ENCODE measurements around the gene NPB.

The NPB gene

GRCh38 chr17:81930142-81931125, 28.4 kb downstream of the NPB start:
- intact Hi-C loops (cut with DNase I) = no loop called here
- DNase-seq = no peak

DNA sequence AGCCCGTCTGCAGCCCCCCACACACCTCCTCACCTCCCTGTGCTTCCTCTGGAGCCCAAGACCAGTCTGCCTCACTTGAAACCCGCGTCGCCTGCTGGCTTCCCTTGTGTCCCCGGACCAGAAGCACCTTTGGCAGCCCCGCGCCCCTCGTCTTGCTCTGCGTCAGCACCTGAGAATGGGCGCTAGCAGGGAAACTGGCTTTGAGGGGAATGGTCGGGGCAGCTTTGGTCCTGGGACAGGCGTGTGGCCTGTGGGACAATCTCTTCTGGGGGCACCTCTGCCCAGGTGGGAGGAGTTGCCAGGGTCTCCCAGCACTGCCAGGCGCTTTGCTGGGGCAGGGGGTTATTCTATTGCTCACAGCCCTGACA, 29.1 kb downstream of the NPB start:
- intact Hi-C loops (cut with DNase I) = no loop called here
- DNase-seq = no peak

GRCh38 chr17:81931557-81932332, 29.7 kb downstream of the NPB start:
- no peak for DNase-seq
- intact Hi-C loops (cut with DNase I) = no loop called here

DNA sequence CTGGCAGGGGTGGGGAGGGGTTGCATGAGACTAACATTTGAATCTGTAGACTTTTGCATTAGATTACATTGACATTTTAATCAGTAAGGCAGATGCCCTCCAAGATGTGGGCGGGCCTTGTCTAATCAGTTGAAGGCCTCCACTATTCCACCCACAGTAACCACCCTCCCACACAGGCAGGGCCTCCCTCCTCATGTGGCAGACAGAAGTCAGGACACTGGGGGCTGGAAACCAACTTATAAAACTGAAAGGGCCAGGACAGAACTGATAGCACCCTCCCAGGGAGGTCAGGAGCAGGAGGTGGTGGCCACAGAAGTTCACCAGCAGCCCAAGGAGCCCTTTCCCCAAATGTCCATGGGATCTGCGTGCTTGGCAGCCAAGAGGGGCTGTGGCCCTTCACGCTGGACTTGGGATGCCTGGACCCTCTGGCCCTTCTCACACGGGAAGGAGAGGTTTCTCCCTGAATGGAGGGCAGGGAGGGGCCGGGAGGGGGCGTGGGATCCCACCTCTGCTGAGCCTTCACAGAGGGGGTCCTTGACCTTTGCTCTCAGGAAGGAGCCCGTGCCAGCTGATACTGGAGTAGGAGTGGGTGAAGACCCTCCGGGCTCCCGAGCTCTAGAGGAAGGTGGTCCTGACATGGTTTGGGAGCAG, 30.4 kb downstream of the NPB start:
- no peak for DNase-seq
- intact Hi-C loops (cut with DNase I) = no loop called here

- intact Hi-C loops (cut with DNase I) = no loop called here
- DNase-seq = peak in 2 of 42 donors; percentile 42 to 45
Measured at GRCh38 chr17:81933178-81933699, 31.2 kb downstream of the NPB start.

GRCh38 chr17:81934098-81934757, 32.2 kb downstream of the NPB start:
- DNase-seq = no peak
- intact Hi-C loops (cut with DNase I) = no loop called here

- peak in 24 of 42 donors; percentile 33 to 82 (median 58) for DNase-seq
Measured at GRCh38 chr17:81934850-81935708, 33.0 kb downstream of the NPB start.

DNA sequence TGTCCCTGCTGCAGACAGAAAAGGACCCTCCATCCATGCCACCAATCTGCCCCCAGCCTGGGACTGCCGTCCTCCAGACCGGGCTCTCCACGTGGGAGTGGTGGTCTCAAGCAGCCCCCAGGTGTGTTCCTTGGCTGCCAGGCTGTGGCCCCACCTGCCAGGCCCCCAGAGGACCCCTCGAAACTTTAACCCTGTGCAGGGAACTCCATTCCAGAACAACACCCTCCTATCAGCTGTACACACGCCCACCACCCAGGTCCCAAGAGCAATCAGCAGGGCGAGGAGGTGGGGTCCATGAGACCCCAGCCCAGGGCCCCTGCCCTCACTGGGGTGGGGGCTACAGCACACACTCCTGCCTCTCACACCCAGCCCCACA, 33.7 kb downstream of the NPB start:
- intact Hi-C loops (cut with DNase I) = no loop called here
- no peak for DNase-seq

More at GRCh38 chr17:81934850-81935708, 33.0 kb downstream of the NPB start:
- intact Hi-C loops (cut with DNase I) = no loop called here

GRCh38 chr17:81939218-81939617, 37.2 kb downstream of the NPB start:
- intact Hi-C loops (cut with DNase I) = no loop called here

GRCh38 chr17:81939881-81940385, 37.9 kb downstream of the NPB start:
- DNase-seq = peak in 35 of 42 donors; percentile 24 to 83 (median 60)
- intact Hi-C loops (cut with DNase I) = no loop called here

More at GRCh38 chr17:81939218-81939617, 37.2 kb downstream of the NPB start:
- DNase-seq = no peak

GRCh38 chr17:81940538-81941483, 38.8 kb downstream of the NPB start:
- no peak for DNase-seq
- intact Hi-C loops (cut with DNase I) = no loop called here

- peak in 34 of 42 donors; percentile 40 to 85 (median 64) for DNase-seq
- intact Hi-C loops (cut with DNase I) = no loop called here
Measured at GRCh38 chr17:81941484-81942166, 39.6 kb downstream of the NPB start.

GRCh38 chr17:81942167-81942553, 40.1 kb downstream of the NPB start:
- intact Hi-C loops (cut with DNase I) = no loop called here
- DNase-seq = no peak

DNA sequence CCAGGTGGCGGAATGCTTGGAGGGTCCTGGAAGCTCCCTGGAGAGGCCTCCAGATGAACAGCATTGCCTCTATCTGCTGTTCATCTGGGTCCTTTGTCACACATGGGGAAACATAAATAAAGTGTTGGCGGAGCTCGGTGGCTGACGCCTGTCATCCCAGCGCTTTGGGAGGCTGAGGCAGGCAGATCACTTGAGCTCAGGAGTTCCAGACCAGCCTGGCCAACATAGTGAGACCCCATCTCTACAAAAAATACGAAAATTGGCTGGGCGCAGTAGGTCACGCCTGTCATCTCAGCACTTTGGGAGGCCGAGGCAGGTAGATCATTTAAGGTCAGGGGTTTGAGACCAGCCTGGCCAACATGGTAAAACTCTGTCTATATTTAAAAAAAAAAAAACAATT, 42.8 kb downstream of the NPB start:
- intact Hi-C loops (cut with DNase I) = no loop called here
- DNase-seq = no peak

DNA sequence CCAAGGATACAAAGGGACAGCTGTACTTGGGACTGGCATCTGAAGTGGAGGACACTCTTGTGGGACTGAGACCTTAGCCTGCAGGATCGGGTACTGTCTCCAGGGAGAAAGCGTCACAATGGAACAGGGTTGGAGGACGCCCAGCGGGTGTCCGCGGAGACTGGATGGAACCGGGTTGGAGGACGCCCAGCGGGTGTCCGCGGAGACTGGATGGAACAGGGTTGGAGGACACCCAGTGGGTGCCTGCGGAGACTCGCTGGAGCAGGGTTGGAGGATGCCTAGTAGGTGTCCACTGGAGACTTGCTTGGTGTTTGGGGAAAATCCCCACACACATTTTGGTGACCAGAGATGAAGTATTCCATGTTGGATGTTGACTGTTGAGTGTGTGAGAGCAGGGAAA, 45.2 kb downstream of the NPB start, which contains the start of gene MYADML2:
MYADML2 (minus strand) TSS at position 45 of the 400 bp plus-strand sequence. CDS start 5,492 bp downstream, outside the sequence.
- intact Hi-C loops (cut with DNase I) = no loop called here
- DNase-seq = no peak

Data from head of caudate nucleus (tissue), 42 donors.